AML-193 (cell line): Measurements from ENCODE around the gene IKZF1.
A peak's percentile ranks its signal among the peaks of the same experiment; 100 is the strongest.

ENCODE experiments used
- DNase-seq, 2 experiments: peaks; one replicate each; lab custom pipeline; 2025; lab: John Stamatoyannopoulos, UW

The IKZF1 gene

DNA sequence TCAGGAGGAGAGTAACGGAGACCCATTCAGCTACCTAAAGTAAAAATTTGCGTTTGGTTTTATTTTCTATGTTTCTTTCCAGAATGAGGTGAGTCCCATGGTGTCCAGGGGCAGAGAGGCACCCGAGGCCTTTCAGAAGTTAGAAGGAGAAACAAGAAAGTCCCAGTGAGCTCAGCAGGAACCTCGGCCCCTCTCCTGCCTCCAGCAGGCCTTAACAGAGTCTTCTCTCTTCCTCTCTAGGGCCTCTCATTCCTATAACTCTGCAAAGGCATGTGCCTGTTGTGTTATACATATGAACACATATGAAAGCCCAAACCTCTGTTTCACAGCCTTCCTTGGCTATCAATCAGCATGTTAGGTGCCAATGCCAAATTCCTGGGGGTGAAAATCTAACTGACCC is 20.8 kb upstream of the IKZF1 start:
- DNase-seq, result no peak

DNA sequence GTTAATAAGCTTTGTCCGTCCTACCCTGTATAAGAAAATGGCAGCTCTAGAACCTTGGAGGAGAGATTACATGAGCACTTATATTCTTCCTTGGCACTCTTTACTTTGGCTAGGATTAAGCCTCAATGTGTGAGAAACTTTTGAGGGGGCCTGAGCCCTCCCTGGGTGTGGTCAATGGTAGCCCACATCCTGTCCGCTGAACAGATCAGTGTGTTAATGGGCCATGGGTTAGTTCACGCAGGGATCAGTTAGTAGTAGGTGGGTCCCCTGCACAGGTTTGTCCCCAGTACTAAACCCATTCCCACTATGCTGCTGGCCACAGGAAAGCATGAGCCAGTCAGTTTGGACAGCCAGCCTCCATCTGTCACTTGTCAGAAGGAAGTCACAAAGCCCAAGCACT is 20.2 kb upstream of the IKZF1 start:
- DNase-seq, result no peak

DNA sequence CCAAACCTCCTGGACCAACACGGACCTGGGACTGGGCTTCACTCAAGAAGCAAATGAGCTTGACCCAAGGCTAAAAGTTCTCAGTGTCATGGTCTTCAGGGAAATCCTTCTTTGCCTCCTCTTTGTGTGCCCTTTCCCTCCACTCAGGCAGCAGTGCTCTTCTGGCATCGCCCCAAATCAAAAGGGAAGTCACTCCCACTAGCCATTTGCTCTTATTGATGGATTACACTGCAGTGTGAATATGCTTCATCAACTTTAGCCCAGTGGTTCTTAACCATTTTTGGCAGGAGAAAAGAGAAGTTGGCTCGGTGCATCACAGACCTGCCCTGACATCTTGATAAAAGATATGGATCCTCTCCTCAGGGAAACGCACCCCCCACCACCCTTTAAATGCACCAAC is 19.2 kb upstream of the IKZF1 start:
- peak; percentile 28 to 35 for DNase-seq

DNA sequence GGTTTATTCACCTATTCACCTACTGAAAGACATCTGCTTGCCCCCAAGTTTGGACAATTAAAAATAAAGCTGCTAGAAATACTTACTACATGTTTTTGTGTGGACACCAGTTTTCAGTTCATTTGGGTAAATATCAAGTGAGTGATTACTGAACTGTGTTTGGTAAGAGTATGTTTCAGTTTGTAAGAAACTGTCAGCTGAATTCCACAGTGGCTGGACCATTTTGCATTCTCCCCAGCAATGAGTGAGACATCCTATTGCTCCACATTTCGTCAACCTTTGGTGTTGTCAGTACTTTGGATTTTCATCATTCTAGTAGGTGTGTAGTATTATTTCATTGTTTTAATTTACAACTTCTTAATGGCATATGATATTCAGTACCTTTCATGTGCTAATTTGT is 17.4 kb upstream of the IKZF1 start:
- no peak for DNase-seq

DNA sequence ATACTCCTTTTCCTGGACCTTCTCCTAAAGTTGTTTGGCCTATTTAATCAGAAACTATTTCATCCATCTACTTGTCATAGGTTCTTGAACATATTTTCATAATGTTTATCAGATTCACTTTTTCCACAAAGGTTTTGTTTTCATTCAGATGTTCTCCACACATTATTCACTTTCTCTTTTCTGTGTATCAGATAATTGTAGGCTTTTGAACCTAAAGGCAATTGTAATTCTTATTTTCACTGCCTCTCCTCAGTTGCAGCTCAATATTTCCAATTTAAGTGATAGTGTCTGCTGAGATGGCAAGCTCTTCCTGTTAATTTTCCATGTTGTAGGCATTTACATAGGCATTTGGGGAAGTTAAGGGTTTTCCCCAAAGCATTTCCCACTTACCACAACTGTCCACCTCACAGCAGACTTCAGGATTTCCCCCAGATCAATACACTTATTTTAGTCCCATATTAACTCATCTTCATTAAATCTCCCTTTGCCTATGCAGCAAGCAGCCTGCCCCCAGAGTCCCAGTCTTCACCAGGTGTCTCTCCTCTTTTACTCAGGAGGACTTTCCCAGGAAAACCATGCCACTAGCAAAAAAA is 12.3 kb upstream of the IKZF1 start:
- no peak for DNase-seq

DNA sequence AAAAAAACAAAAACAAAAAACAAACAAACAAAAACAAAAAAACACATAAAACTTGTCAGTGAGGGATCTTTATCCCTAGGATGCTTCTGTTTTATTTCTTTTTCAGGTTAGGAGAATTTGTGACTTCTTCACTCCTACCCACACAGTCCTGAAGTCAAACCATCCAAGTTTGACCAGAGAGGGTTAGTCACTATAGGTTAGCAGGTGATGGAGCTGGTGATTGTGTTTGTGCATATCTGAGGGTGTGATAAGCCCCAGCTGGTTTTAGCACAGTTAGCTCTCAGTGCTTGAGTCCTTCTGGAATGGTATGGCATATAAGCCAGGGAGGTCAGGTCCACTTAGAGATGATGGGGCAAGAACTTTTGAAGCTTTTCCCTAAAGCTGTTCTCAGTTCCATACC is 11.8 kb upstream of the IKZF1 start:
- no peak for DNase-seq

DNA sequence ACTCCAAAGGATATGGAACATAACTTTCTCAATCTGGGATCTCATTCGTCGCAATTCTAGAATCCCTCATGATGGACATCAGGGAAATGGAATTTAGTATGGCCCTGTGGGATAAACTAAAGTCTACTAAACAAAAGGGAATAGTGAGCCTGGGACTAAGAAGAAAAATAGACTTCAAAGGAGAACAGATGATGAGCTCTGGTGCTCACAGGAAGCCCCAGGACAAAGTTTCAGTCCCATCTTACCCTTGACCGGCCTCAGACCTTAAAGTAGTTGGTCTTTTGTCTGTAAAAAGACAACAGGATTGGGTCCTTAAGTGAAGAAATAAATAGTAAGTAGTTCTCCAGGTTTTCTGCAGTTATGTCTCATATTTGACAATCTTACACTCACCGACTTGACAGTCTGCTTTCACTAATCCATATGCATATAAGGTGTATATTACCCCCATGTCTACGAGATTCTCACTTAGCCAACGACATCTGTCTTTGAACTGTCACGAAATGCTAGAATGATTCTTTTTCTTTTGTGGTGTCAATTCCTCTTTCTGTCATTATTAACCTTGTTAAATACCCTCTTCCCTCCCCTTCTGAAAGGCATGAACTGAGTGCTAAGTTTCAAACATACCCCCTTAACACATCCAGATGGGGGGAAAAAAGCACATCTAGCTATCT is 10.9 kb upstream of the IKZF1 start:
- DNase-seq, result no peak

DNA sequence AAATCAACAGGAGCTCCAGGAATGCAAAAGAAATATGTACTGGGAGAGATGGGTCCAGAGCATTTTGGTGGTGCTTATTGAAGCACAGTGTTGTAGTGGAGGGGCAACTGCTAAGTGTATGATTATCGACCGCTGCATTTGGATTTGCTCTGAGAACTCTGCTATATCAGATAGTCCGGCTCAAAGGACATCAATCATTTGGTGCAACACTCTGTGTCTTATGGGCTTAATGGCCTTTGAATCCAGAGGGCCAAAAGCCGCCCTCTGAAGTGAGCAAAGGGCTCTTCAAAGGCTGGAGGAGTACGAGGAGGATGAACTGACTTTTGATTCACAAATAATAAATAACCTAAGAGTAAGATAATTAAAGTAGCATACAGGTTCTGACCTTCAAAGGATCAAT is 9.4 kb upstream of the IKZF1 start:
- DNase-seq, result no peak

DNA sequence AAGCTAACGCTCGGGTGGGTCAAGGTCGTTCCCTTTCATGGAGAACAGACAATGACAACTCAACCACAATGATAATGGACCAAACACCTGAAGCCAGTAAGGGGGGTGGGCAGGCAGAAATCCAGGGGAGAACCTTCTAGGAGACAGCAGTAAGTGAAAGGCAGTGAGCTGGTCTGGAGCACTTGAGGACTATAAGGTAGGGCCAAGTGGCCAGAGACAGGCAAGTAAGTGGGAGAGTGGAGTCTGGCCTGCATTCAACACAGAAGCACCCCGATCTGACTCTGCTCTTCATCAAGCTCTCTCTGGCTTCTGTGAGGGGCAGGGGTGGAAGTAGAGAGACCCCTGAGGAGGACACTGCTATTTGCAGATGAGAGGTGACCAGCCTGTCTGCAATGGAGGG is 7.7 kb upstream of the IKZF1 start:
- no peak for DNase-seq

DNA sequence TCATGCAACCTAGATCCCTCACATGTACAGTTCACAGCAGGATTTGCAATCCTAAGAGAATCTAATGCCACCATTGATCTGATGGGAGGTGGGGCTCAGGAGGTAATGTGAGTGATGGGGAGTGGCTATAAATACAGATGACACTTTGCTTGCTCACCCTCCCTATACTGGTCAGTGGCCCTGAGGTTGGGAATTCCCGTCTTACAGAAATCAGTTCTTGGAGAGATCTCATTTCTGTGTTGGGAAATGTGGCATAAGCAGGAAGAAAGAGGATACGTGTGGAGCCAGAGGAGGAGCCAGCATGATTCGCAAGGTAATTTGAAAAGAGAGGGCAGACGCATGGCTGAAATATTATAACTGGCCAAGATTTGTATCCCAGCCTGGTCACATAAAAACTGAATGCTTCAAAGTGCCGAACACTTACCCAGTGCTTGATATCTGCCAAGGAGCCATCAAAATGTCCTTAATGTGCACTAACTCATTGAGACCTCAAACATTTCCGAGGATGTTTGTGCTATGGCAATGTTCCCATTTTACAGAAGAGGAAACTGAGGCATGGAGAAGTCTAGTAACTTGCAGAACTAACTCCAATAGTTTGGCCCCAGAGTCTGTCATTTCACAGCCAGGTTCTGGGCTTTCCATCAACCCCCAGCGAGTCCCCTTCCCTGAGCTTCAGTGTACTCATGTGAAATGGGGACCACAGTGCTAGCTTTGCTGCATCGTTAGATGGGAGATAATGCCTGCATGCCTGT is 5.5 kb upstream of the IKZF1 start:
- DNase-seq, result no peak

DNA sequence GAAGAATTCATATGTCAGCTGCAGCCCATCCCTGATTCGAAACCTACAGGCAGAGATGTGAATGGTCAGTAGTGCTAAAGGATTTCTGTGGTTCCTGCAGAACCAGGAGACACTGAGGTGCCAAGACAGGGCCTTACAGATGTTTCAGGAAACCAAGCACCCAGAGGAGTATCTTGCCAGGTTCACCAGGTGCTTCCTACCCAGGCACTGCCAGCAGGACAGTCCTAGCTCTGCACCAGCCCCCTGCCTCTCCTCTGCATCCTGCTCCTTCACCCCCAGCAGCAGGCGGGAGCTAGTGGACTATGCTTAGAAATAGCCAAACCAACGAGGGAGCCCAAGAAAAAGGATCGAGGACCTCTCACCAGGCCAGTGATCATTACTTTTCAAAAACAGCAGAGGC is 4.2 kb upstream of the IKZF1 start:
- no peak for DNase-seq

DNA sequence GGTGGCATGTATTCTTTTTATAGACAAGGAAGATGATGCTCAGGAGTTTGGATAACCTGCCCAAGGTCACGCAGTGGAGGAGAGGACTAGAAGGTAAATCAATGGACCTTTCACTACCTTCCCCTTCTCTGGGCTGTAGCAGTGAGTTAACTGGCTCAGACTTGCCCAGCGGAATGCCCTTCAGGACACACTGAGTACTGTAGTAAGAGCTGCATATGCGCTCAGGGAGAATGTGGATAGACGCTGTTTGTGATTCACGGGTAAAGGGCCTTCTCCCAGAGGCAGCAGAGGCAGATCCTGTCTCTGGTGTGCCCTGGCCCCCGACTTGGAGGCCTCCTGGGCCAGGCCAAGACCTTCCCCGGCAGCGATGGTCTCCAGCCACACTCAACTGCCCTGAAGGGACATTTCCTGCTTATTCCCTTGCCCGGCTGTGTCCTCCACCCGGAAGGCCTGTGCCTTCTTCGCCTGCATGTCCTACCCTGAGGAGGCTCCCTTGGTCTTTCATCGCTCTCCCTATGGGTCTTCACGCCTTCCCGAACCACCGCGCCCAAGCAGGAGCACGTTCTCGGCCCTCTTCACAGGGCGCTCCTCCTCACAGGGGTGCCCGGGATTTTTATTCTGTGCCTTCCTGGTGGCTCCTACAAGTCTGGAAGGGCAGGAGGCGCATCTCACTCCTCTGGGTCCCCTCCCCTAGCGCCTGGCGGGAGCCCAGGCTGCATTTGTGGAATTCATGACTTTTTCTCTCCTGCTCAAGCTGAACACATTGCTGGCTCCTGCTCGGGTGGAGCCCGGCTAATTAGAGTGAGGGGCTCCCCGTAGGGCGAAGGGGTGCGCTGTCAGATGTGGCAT is 1.8 kb upstream of the IKZF1 start:
- no peak for DNase-seq

DNA sequence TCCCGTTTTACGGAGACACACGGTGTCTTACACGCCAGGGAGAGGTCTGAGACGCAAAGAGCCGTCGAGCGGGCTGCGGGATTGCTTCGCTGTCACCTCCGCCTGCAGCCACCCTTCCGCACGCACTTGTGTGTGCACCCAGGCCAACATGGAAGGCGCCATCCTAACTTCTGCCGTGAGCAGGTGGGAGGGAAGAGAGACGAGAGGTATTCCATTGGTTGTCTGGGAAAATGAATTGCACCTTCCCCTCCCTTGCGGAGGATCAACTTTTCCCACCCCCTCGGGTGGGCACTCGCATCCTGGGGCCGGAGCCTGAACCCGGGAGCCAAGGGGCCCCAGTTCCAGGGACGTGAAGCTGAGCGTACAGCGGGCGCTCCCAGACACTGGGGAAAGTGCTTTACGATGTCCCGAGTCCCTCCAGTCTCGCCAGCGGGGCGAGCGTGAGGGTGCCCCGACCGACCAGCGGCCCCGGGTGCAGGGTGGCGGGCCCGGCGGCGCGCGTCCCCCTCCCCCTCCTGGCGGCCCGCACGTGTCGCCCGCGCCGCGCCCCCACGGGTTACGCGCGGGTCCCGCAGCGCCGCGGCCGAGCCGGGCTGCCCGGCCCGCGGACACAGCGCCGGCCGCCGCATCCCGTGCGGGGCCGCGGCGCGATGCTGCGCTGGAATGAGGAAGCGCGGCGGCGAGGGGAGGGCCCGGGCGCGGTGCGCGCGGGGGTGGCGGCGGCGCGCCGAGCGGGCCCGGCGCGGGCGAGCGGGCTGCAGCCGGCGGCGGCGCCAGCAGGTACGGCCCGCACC is 984 bp upstream of the IKZF1 start:
- no peak for DNase-seq

DNA sequence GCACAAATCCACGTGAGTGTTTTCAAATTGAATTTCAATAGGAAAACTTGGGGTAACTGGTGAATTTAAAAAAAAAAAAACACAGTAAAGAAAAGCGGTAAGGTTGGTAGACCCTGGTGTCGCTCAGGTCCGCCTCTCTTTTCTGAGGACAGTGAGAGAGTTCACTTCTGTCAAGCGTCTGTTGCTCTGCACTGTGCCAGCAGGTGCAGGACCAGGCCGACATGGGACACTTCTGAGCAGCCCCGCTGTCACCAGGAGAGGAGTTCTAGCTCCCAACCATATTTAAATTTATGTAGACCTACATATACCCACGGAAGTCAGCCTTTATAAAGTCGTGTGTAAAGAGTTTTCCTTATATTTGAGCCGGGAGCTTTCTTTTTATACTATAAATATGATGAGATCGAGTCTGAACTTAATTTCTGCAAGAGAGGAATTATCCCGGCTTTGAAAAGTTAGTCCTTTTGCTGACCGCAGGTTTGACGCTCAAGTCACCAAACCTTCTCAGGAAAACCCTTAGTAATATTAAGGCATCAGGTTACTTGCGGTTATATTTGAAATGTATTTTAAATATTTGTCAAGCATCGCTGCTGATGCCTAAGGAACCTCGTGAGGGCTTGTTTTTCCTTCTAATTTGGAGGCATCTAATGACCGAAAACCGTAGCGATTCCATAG is 531 bp downstream of the IKZF1 start:
- peak; percentile 40 to 52 for DNase-seq

DNA sequence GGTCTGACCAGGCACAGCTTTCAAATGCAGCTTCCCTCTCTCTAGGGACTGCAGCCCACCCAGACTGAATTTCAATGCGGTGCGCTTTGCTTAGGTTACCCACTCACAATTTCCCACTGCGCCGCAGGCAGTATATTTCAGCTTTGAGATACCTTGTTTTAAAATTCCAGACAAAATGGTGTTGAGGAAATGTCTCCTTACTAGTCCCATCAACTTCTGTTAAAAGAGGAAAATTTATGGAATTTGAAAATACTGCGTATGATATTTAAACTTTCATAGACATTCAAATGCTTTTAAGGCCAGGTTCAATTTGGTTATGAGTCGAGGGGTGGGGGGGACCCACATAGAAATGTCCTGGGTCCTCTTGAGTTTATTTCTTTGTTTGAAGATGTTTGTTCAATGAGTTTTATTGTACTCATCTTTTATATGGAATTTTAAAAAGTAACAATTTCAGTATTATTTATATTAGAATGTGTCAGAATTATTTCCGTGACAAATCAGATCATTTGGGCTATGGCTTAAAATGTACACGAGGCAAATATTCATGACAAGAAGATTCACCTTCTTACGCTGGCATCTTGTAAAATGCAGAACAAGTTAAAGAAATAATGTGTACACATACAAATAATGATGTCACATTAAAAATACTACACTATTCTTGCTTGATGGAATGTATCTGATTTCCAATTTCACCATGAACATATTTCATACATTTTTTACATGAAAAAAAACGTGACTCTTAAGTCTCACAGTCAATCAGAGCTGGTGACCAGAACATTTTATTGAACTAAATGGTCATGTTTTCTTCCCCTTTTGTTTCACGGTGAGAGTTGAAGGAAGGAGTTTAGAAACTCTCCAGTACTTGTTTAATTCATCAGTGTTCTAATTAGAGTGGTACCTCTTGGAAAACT is 1.3 kb downstream of the IKZF1 start:
- peak; percentile 35 to 48 for DNase-seq

DNA sequence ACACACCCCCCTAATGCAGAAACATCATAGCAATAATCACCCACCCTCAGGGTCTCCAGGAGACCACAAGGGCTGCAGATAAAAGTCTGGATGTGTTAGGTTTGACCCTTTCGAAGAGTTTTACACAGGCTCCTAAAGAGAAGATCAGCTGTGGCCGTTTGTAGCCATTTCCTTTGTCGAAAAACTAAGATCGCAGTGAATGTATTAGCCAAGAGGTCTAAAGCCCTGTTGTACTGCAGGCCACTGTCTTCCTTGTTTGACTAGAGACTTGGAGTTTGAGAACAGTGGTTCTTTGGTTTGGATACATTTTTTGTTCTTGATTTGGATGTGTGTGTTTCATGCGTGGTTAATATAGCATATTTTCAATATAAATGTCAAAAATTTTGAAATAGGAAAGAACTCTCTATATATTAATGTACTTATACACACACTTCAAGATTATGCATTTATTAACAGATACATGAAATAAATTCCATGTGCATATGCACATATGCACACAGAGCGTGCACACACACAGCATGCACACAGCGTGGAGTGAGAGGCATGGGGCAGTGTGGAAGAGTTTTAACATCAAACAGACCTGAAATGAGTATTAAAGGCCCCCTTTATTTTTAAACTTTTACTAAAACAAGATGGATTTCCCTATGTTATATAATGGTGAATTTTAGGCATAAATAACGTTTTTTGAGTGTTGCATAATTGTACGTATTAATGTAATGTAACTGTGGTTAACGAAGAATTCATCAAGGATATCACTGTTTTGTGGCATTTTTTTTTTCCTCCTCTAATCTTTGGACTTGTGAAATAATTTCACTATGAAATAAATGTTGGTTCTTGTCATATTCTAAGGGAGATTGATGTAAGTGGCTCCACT is 2.2 kb downstream of the IKZF1 start:
- peak; percentile 39 to 48 for DNase-seq

DNA sequence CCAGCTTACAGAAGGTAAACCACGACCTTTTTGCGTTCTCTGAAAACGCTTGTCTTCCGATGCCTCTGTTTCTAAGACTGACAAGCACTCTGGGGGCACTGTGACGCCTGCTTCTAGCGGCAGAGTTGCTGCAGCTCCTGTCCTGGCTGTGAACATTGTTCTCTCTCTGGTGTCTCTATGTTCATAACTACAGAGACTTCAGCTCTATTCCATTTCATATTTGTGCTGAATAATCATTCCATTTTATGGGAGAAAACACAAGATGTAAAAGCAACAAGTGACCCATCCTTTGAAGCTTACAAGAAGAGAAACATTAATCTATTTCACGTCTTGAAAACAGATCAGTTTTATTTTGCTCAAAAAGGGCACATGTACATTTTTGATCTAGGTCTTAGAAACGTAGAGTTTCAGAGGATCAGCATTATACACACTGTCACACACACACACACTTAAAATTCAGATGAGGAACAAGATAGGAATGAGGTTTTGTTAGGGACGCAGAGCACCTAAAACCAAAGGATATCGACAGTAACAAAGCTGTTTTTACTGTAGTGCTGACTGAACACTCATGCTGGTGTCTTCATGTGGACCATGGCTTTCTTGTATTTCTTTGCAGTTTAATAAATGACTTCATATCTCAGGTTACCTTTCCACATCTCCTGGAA is 3.0 kb downstream of the IKZF1 start:
- DNase-seq, result peak; percentile 34 to 41

DNA sequence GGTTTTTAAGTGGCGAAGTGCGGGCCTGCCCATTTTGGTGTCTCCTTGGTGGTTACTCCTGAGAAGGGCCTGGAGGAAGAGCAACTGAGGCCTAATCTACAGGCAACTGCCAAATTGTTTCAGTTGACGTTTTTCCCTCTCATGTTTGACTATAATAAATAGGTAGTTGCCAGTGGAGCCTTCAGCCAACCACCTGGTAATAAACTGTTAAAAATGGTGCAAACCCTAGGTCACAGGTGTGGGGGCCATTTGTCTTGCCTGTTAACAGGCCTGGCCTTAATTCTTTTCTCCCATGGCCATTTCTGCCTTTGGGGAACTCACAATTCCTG is 3.7 kb downstream of the IKZF1 start:
- no peak for DNase-seq
